SKM-1 treated with dmso at 0.1 percent for 144 hours (cell line): ENCODE measurements around the gene CARS2.
"Not testable (repeated sequence)": the region's sequence is repeated elsewhere in the genome, so short reads cannot be mapped to it uniquely, and the experiment has no call there.

Experiments
- DNase-seq: peaks from one replicate; lab custom pipeline; 2025; ENCODE audit not compliant: unreplicated experiment; lab: John Stamatoyannopoulos, UW

CARS2 gene

GRCh38 chr13:110706570-110707372 lies 855 bp upstream of the CARS2 start:
- DNase-seq: no peak

DNA sequence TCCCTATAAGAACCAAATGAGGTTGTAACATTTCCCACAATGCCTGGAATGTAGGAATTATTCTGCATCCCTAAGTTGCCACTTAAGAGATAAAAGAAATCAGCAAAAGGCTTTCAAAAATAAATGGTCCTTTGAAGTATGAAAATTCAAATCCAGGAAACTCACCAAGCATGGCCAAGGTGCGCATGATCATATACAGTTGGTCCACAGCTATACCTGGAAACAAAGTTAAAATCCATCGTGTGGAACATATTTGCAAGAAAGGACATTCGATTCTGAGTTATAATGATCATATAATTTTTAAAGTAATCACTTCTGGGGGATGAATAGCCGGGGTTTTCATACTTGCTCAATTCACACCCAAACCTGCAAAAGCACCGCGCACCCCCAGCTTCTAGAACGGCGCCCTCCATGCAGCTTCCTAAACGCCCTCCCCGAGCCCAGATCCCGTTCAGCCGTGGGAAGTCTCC lies 525 bp downstream of the CARS2 start:
- DNase-seq: no peak

GRCh38 chr13:110702591-110703526 lies 3.1 kb downstream of the CARS2 start:
- no peak for DNase-seq

DNA sequence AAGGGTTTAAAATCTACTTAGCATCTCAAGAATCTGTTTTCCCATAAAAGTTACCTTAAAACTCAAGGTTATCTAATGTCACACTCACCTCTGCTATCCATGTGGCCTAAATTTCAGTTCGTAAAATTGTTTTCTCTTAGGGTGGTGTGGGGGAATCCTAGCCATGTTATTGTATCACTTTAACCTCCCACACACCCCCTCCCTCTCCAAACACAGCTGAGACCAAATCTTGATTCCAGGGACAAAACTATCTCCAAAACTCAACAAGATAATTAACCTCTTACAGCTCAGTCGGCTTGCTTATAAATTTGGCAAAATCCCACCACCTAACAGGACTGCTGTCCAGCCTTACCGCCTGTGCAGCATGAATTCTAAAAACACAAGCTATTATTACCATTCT lies 3.8 kb downstream of the CARS2 start:
- DNase-seq: no peak

DNA sequence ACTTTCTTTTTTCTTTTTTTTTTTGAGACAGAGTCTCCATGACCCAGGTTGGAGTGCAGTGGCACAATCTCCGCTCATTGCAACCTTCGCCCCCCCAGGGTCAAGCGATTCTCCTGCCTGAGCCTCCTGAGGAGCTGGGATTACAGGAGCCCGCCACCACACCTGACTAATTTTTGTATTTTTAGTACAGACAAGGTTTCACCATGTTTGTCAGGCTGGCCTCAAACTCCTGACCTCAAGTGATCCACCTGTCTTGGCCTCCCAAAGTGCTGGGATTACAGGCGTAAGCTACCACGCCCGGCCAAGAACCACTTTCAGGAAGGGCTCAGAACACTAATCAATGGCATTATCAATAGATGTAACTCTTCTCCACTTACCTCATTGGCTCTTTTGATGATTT lies 4.9 kb downstream of the CARS2 start:
- DNase-seq: not testable (repeated sequence)

DNA sequence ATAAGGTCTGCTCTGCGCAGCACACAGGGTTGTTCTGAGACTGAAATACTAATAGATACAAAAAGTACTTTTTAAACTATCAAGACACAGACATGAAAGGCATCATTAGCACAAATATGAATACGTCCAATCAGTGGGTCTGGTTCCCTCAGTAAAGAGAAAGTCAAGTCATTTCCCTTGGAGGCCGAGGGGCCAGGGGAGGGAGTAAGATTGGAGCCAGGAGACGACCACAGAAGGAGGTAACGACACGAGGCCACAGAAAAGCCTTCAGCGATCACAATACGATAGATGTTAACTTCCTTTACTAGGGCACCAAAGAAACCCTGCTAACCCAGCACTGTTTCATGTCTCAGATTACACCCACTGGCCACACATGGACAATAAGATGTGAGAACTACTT lies 5.3 kb downstream of the CARS2 start:
- DNase-seq: no peak

DNA sequence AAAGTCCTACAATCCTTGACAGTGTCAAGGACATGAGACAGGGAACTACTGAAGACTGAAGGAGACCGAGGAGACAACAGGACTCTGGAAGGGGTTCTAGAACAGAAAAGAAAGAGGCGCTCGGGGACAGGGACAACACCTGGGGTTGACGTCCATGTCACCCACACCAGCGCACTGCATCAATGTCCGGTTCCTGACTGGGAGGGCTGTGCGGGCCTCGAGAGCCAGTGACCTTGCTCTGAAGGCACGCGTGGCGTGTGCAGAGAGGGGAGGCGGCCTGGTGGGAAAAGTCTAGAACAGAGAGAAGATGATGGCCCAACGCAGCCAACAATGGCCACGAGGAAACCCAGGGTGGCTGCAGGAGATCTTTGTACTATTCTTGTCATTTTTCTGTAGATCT lies 5.7 kb downstream of the CARS2 start:
- no peak for DNase-seq

- no peak for DNase-seq
Observed at GRCh38 chr13:110699148-110700145, 6.5 kb downstream of the CARS2 start.

- DNase-seq: no peak
Observed at GRCh38 chr13:110698689-110699088, 7.2 kb downstream of the CARS2 start.

GRCh38 chr13:110697842-110698241 lies 8.1 kb downstream of the CARS2 start:
- no peak for DNase-seq

GRCh38 chr13:110696776-110697175 lies 9.1 kb downstream of the CARS2 start:
- no peak for DNase-seq

DNA sequence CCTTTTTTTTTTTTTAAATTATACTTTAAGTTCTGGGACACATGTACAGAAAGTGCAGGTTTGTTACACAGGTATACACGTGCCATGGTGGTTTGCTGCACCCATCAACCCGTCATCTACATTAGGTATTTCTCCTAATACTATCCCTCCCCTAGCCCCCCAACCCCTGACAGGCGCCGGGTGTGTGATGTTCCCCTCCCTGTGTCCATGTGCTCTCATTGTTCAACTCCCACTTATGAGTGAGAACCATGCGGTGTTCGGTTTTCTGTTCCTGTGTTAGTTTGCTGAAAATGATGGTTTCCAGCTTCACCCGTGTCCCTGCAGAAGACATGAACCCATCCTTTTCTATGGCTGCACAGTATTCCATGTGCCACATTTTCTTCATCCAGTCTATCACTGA lies 10.1 kb downstream of the CARS2 start:
- not testable (repeated sequence) for DNase-seq

- DNase-seq: no peak
Observed at GRCh38 chr13:110690516-110690915, 15.4 kb downstream of the CARS2 start.

- no peak for DNase-seq
Observed at GRCh38 chr13:110689711-110690110, 16.2 kb downstream of the CARS2 start.

DNA sequence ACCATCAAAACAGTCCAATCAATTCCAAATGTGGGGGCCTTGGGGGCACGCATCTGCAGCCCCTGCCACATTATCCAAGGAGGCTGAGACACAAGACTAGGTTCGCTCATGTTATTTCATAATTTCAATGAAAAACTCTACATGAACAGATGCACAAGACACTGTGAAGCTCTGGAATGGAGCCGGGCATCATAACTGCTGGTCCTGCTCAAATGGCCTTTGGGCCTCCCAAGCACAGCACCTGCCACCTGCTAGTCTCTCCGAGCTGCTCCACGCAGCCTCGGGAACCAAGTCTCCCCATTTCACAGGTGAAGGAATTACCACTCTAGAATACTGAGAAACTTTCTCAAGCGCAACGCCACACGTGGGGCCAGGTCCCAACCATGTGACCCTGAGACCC lies 16.9 kb downstream of the CARS2 start:
- DNase-seq: no peak

DNA sequence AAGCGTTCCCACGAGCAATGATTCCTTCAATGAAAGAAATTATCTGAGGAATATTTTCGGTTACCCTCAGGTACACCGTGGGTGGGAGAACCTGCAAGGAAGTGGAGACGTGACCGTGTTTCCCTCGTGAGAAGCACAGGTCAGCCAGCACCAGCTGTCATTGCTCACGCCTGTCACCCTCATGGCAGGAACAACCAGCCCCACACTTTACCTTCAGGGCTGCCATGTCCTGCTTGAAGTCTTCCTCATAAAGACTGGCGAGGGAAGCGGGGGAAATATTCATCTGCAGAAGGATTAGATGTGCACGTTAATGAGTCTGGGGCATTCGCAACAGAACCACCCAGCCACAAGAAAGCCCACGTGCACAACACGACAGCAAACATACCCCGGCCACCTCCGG lies 18.2 kb downstream of the CARS2 start:
- no peak for DNase-seq

DNA sequence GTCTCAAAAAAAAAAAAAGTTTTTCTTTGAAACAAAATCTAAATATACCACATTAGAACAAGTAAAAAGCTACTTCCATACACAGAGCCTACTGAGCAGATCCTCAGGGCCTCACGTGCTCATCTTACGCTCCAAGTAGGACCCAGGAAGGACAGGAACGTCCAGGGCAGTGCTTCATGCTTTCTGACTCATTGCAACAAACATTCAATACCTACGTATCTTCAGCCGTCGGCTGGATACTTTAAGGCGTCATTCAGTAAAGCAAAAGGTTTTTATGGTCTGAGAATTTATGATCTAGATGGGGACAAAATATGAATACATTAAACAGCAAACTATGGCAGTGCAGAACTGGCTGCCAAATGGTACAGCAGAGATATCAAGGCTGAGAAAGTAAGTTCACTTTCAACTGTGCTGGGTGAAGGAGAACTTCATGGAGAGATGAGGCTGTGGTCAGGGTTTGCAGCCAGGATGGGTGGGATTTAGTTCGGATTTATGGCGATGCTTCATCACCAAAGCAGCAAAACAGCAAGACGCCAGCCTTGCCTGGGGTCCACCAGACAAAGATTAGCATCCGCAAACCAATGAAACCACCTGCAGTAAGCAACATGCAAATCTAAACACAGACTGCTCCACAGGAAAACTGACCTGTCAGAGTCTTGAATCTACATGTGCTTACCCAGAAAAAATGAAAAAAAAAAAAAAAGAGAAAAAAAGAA lies 20.5 kb downstream of the CARS2 start:
- DNase-seq: no peak

GRCh38 chr13:110684388-110685056 lies 21.4 kb downstream of the CARS2 start:
- no peak for DNase-seq

DNA sequence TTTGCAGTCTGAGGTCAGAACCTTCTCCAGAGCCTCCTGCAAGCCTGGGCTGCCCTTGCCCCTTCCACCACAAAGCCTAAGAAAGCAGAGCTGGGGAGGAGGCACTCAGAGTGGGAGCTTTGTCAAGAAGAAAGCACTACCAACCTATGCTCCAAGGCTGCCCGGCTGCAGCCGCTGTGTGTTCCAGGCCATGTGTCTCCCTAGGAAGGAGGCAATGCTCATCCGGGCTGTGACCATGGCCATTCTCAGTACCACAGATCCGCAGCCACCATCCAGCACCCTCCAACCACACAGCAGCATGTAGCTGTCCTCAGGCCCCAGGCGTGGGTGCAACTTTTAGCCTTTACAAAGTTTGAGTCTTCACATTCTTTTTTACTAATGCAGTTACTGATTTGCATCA lies 22.0 kb downstream of the CARS2 start:
- no peak for DNase-seq
